Measurements from ENCODE around the gene MRPS11.

The MRPS11 gene

GRCh38 chr15:88477126-88477525 lies 9.6 kb downstream of the MRPS11 start:
- Histone ChIP-seq H4K20me1 (ENCODE audit: insufficient read depth, low read length) (no peaks in the 10 kb centered on the region), H3K9me3 (ENCODE audit: insufficient read depth, low read length, severe bottlenecking) (no peaks in the 10 kb centered on the region), H3K79me2 (ENCODE audit: insufficient read depth, low read length) (no peaks in the 10 kb centered on the region), H3K4me1 (ENCODE audit: insufficient read depth, low read length) (no peaks in the 10 kb centered on the region), H3K27me3 (ENCODE audit: insufficient read depth, low read length, poor library complexity) (no peaks in the 10 kb centered on the region), H3K9ac (ENCODE audit: low read depth, low read length) (no peak overlapping the region), H2AFZ (ENCODE audit: low read depth, low read length) (no peak overlapping the region), H3K27ac (ENCODE audit: low read length) (no peak overlapping the region), H3K4me3 (ENCODE audit: low read depth in 1 of 2, low read length in 2 of 2) (no peak overlapping the region), H3K4me2 (ENCODE audit: insufficient read depth, low read length) (no peak overlapping the region), H3K36me3 (ENCODE audit: insufficient read depth, low read length) (peaks cover 57% of the 10 kb centered on the region)
- DNase-seq (no peak), ATAC-seq (ENCODE audit: insufficient read depth, low read depth) (no peak)
- TF ChIP-seq EZH2 (IDR thresholded peaks at IDR 0.05; ENCODE audit: borderline replicate concordance, low read depth, low read length, severe bottlenecking), result no peak
- TF ChIP-seq CTCF (IDR thresholded peaks at IDR 0.05; ENCODE audit: borderline replicate concordance, extremely low read depth, low read length, poor library complexity, severe bottlenecking), result no peak

GRCh38 chr15:88477904-88478303 lies 10.4 kb downstream of the MRPS11 start:
- H3K4me2 ChIP-seq (ENCODE audit: insufficient read depth, low read length), result no peak overlapping the region
- TF ChIP-seq EZH2 (IDR thresholded peaks at IDR 0.05; ENCODE audit: borderline replicate concordance, low read depth, low read length, severe bottlenecking) (no peak), CTCF (IDR thresholded peaks at IDR 0.05; ENCODE audit: borderline replicate concordance, extremely low read depth, low read length, poor library complexity, severe bottlenecking) (no peak)
- no peaks in the 10 kb centered on the region for H3K9me3 ChIP-seq (ENCODE audit: insufficient read depth, low read length, severe bottlenecking)
- H3K79me2 ChIP-seq (ENCODE audit: insufficient read depth, low read length), result no peaks in the 10 kb centered on the region
- H2AFZ ChIP-seq (ENCODE audit: low read depth, low read length), result no peak overlapping the region
- H3K4me3 ChIP-seq (ENCODE audit: low read depth in 1 of 2, low read length in 2 of 2), result no peak overlapping the region
- peaks cover 49% of the 10 kb centered on the region for H3K36me3 ChIP-seq (ENCODE audit: insufficient read depth, low read length)
- no peaks in the 10 kb centered on the region for H4K20me1 ChIP-seq (ENCODE audit: insufficient read depth, low read length)
- DNase-seq (no peak), ATAC-seq (ENCODE audit: insufficient read depth, low read depth) (no peak)
- no peaks in the 10 kb centered on the region for H3K4me1 ChIP-seq (ENCODE audit: insufficient read depth, low read length)
- H3K27ac ChIP-seq (ENCODE audit: low read length), result no peak overlapping the region
- H3K9ac ChIP-seq (ENCODE audit: low read depth, low read length), result no peak overlapping the region
- H3K27me3 ChIP-seq (ENCODE audit: insufficient read depth, low read length, poor library complexity), result no peaks in the 10 kb centered on the region

- Histone ChIP-seq H3K79me2 (ENCODE audit: insufficient read depth, low read length) (no peaks in the 10 kb centered on the region), H3K4me1 (ENCODE audit: insufficient read depth, low read length) (no peaks in the 10 kb centered on the region), H3K36me3 (ENCODE audit: insufficient read depth, low read length) (peaks cover 42% of the 10 kb centered on the region), H3K4me3 (ENCODE audit: low read depth in 1 of 2, low read length in 2 of 2) (no peak overlapping the region), H3K27ac (ENCODE audit: low read length) (no peak overlapping the region), H3K27me3 (ENCODE audit: insufficient read depth, low read length, poor library complexity) (no peaks in the 10 kb centered on the region), H3K9ac (ENCODE audit: low read depth, low read length) (no peak overlapping the region), H4K20me1 (ENCODE audit: insufficient read depth, low read length) (no peaks in the 10 kb centered on the region), H3K9me3 (ENCODE audit: insufficient read depth, low read length, severe bottlenecking) (no peaks in the 10 kb centered on the region), H3K4me2 (ENCODE audit: insufficient read depth, low read length) (no peak overlapping the region), H2AFZ (ENCODE audit: low read depth, low read length) (no peak overlapping the region)
- no peak for DNase-seq
- ATAC-seq (ENCODE audit: insufficient read depth, low read depth), result no peak
- TF ChIP-seq EZH2 (IDR thresholded peaks at IDR 0.05; ENCODE audit: borderline replicate concordance, low read depth, low read length, severe bottlenecking) (no peak), CTCF (IDR thresholded peaks at IDR 0.05; ENCODE audit: borderline replicate concordance, extremely low read depth, low read length, poor library complexity, severe bottlenecking) (no peak)
These were observed 11.7 kb downstream of the MRPS11 start for GRCh38 chr15:88479169-88479568.

- H3K27ac ChIP-seq (ENCODE audit: low read length), result no peak overlapping the region
- H3K4me1 ChIP-seq (ENCODE audit: insufficient read depth, low read length), result no peaks in the 10 kb centered on the region
- no peaks in the 10 kb centered on the region for H3K9me3 ChIP-seq (ENCODE audit: insufficient read depth, low read length, severe bottlenecking)
- H3K4me2 ChIP-seq (ENCODE audit: insufficient read depth, low read length), result no peak overlapping the region
- TF ChIP-seq CTCF (IDR thresholded peaks at IDR 0.05; ENCODE audit: borderline replicate concordance, extremely low read depth, low read length, poor library complexity, severe bottlenecking), result no peak
- TF ChIP-seq EZH2 (IDR thresholded peaks at IDR 0.05; ENCODE audit: borderline replicate concordance, low read depth, low read length, severe bottlenecking), result no peak
- H3K79me2 ChIP-seq (ENCODE audit: insufficient read depth, low read length), result no peaks in the 10 kb centered on the region
- no peak overlapping the region for H3K4me3 ChIP-seq (ENCODE audit: low read depth in 1 of 2, low read length in 2 of 2)
- H3K9ac ChIP-seq (ENCODE audit: low read depth, low read length), result no peak overlapping the region
- peaks cover 28% of the 10 kb centered on the region for H3K36me3 ChIP-seq (ENCODE audit: insufficient read depth, low read length)
- DNase-seq (no peak), ATAC-seq (ENCODE audit: insufficient read depth, low read depth) (no peak)
- H2AFZ ChIP-seq (ENCODE audit: low read depth, low read length), result no peak overlapping the region
- H4K20me1 ChIP-seq (ENCODE audit: insufficient read depth, low read length), result no peaks in the 10 kb centered on the region
- no peaks in the 10 kb centered on the region for H3K27me3 ChIP-seq (ENCODE audit: insufficient read depth, low read length, poor library complexity)
These were observed 13.5 kb downstream of the MRPS11 start for GRCh38 chr15:88480981-88481380.

Measured in DND-41 (cell line).